SK-N-MC (cell line): ENCODE data around the gene CDHR5.

Experiments used
- EZH2 ChIP-seq: fragments of 200-600 bp; sonication (generic); IDR thresholded peaks from one replicate; pipeline ENCODE4 v1.6.1; 2017; ENCODE audit warnings: antibody characterized with exemption
- POLR2AphosphoS5 ChIP-seq: IDR thresholded peaks from 2 replicates; pipeline ENCODE4 v1.6.1; 2012; ENCODE audit warnings: mild to moderate bottlenecking, low read depth, low read length, borderline replicate concordance

DNA sequence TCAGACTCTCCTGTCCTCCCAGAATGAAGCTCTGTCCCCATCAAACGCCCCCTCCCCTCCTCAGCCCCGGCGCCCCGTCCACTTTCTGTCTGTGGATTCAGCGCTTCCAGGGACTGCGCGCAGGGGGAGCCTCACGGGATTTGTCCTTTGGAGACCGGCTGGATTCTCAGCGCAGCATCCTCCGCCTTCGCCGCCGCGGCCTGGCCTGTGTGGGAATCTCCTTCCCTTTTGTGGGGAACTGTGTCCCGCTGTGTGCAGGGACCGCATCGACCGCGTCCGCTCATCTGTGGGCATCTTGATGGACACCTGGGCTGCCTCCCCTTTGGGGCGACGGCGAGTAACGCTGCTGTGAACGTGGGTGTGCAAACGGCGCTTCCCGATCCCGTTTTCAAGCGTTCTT is 3.3 kb upstream of the CDHR5 start:
- TF ChIP-seq EZH2 (no peak), POLR2AphosphoS5 (no peak)
